Measurements from ENCODE around the gene PTPRG.

DNA sequence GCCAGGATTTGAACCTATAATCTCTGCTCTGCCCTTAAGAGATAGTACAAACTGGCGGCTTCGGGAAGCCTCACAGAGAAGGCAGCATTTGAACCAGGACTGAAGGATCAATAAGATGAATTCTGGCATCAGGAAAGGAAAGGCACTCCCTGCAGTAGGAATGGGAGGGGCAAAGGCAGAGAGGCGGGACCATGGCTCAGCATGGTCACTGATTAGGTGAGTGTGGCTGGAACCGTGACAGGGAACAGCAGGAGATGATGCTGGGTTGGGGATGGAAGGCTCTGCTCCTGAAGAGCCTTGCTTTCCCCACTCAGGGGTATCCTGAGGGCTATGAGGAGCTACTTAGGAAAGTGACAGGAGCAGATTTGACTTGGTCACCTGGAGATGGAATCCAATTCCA lies 653.5 kb downstream of the PTPRG start:
- TF ChIP-seq, protein P1, sequence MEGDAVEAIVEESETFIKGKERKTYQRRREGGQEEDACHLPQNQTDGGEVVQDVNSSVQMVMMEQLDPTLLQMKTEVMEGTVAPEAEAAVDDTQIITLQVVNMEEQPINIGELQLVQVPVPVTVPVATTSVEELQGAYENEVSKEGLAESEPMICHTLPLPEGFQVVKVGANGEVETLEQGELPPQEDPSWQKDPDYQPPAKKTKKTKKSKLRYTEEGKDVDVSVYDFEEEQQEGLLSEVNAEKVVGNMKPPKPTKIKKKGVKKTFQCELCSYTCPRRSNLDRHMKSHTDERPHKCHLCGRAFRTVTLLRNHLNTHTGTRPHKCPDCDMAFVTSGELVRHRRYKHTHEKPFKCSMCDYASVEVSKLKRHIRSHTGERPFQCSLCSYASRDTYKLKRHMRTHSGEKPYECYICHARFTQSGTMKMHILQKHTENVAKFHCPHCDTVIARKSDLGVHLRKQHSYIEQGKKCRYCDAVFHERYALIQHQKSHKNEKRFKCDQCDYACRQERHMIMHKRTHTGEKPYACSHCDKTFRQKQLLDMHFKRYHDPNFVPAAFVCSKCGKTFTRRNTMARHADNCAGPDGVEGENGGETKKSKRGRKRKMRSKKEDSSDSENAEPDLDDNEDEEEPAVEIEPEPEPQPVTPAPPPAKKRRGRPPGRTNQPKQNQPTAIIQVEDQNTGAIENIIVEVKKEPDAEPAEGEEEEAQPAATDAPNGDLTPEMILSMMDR (IDR thresholded peaks at IDR 0.05): no peak
- no peak for TF ChIP-seq POLR2A (IDR thresholded peaks at IDR 0.05)
